Measurements from ENCODE around the gene DNA2. TPM values are rescaled to one million over a fixed set of nuclear protein-coding genes. Genes with fewer than 3 reads are reported as not detected.

The DNA2 gene
- polyA plus RNA-seq, 1 donor (not counting 4 experiments of a cell fraction or from before 2014, with no cell fraction given): 7.6 TPM

DNA sequence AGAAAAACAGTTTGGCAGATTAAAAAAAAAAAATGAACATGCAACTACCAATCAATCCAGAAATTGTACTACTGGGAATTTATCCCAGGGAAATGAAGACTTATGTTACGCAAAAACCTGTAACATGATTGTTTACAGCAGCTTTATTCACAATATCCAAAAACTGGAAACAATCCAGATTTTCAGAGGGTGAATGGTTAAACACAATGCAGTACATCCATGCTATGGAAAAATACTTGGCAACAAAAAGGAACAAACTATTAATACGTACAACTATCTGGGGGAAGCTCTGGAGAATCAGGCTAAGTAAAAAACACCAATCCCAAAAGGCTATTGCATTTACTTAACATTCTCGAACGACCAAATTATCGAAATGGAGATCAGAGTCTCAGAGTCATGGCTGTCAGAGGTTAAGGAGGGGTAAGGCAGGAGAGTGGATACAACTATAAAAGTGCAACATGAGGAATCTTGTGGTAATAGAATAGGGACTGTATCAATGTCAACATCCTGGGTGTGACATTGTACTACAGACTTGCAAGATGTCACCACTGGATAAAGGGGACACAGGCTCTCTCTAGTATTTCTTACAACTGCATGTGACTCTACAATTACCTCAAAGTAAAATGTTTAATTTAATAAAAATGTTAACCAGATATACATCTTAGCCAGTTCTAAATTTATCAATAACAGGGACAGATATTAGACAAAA lies 43.2 kb downstream of the DNA2 start:
- Histone ChIP-seq H3K4me2 (ENCODE audit: control insufficient read depth, extremely low read depth, insufficient read depth, low read depth, low read length) (no peak overlapping the region), H3K36me3 (ENCODE audit: control insufficient read depth in 2 of 2, extremely low read depth in 1 of 2, insufficient read depth in 2 of 2, low read length in 2 of 2) (peaks cover 0 to 7% of the 10 kb centered on the region in 2 experiments), H3K4me1 (ENCODE audit: control insufficient read depth, extremely low read depth, insufficient read depth, low read length) (no peaks in the 10 kb centered on the region), H3K9ac (ENCODE audit: control insufficient read depth, extremely low read depth, insufficient read depth, low read length) (no peak overlapping the region), H3K27me3 (ENCODE audit: control insufficient read depth, extremely low read depth, insufficient read depth, low read length) (no peaks in the 10 kb centered on the region), H3K79me2 (ENCODE audit: control insufficient read depth, insufficient read depth, low read length) (no peaks in the 10 kb centered on the region), H3K4me3 (ENCODE audit: control insufficient read depth in 2 of 3, extremely low read depth in 1 of 3, insufficient read depth in 2 of 3, low read depth in 1 of 3, low read length in 3 of 3) (no peak overlapping the region), H3K27ac (ENCODE audit: control insufficient read depth, insufficient read depth, low read length) (no peak overlapping the region), H2AFZ (ENCODE audit: control insufficient read depth, low read length) (no peak overlapping the region), H3K9me1 (ENCODE audit: control insufficient read depth, extremely low read depth, insufficient read depth, low read length) (no peaks in the 10 kb centered on the region), H4K20me1 (ENCODE audit: control insufficient read depth, extremely low read depth, insufficient read depth, low read length) (no peaks in the 10 kb centered on the region), H3K9me3 (ENCODE audit: control insufficient read depth, low read depth, low read length) (no peaks in the 10 kb centered on the region)
- no peak for TF ChIP-seq EZH2 (IDR thresholded peaks at IDR 0.05; ENCODE audit: low read length)
- TF ChIP-seq, protein P1, sequence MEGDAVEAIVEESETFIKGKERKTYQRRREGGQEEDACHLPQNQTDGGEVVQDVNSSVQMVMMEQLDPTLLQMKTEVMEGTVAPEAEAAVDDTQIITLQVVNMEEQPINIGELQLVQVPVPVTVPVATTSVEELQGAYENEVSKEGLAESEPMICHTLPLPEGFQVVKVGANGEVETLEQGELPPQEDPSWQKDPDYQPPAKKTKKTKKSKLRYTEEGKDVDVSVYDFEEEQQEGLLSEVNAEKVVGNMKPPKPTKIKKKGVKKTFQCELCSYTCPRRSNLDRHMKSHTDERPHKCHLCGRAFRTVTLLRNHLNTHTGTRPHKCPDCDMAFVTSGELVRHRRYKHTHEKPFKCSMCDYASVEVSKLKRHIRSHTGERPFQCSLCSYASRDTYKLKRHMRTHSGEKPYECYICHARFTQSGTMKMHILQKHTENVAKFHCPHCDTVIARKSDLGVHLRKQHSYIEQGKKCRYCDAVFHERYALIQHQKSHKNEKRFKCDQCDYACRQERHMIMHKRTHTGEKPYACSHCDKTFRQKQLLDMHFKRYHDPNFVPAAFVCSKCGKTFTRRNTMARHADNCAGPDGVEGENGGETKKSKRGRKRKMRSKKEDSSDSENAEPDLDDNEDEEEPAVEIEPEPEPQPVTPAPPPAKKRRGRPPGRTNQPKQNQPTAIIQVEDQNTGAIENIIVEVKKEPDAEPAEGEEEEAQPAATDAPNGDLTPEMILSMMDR (optimal IDR thresholded peaks at IDR 0.05 in 1 of 3, IDR thresholded peaks at IDR 0.05 in 1 of 3, conservative IDR thresholded peaks at IDR 0.05 in 1 of 3; ENCODE audit: extremely low read depth in 1 of 3, insufficient read depth in 2 of 3, low read length in 3 of 3): no peak
- no peak for DNase-seq (ENCODE audit: low read depth, low spot score)
- no peak for FAIRE-seq
- dilution Hi-C loops (cut with MboI; ENCODE audit: extremely low pct_ligation_motif_present, low sequenced_read_pairs): no loop called here

DNA sequence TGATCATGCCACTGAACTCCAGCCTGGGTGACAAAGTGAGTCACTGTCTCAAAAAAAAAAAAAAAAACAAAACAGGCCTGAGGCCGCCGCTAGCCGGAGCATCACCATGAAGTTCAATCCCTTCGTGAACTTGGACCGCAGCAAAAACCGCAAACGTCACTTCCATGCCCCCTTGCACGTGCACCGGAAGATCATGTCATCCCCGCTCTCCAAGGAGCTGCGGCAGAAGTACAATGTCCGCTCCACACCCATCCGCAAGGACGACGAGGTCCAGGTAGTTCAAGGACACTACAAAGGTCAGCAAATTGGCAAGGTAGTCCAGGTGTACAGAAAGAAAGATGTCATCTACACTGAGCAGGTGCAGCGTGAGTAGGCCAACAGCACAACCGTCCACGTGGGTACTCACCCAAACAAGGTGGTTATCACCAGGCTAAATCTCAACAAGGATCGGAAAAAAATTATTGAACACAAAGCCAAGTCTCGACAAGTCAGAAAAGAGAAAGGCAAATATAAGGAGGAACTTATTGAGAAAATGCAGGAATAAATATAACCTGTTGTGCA lies 47.2 kb downstream of the DNA2 start:
- no peak for TF ChIP-seq EZH2 (IDR thresholded peaks at IDR 0.05; ENCODE audit: low read length)
- TF ChIP-seq, protein P1 (optimal IDR thresholded peaks at IDR 0.05 in 1 of 3, IDR thresholded peaks at IDR 0.05 in 1 of 3, conservative IDR thresholded peaks at IDR 0.05 in 1 of 3; ENCODE audit: extremely low read depth in 1 of 3, insufficient read depth in 2 of 3, low read length in 3 of 3): no peak
- H3K79me2 ChIP-seq (ENCODE audit: control insufficient read depth, insufficient read depth, low read length): no peaks in the 10 kb centered on the region
- H3K9me3 ChIP-seq (ENCODE audit: control insufficient read depth, low read depth, low read length): no peaks in the 10 kb centered on the region
- no peak overlapping the region for H3K9ac ChIP-seq (ENCODE audit: control insufficient read depth, extremely low read depth, insufficient read depth, low read length)
- no peaks in the 10 kb centered on the region for H3K9me1 ChIP-seq (ENCODE audit: control insufficient read depth, extremely low read depth, insufficient read depth, low read length)
- no peak for FAIRE-seq
- H3K27ac ChIP-seq (ENCODE audit: control insufficient read depth, insufficient read depth, low read length): no peak overlapping the region
- DNase-seq (ENCODE audit: low read depth, low spot score): no peak
- no peak overlapping the region for H3K4me2 ChIP-seq (ENCODE audit: control insufficient read depth, extremely low read depth, insufficient read depth, low read depth, low read length)
- H3K27me3 ChIP-seq (ENCODE audit: control insufficient read depth, extremely low read depth, insufficient read depth, low read length): no peaks in the 10 kb centered on the region
- H3K4me3 ChIP-seq (ENCODE audit: control insufficient read depth in 2 of 3, extremely low read depth in 1 of 3, insufficient read depth in 2 of 3, low read depth in 1 of 3, low read length in 3 of 3): no peak overlapping the region
- H4K20me1 ChIP-seq (ENCODE audit: control insufficient read depth, extremely low read depth, insufficient read depth, low read length): no peaks in the 10 kb centered on the region
- H3K4me1 ChIP-seq (ENCODE audit: control insufficient read depth, extremely low read depth, insufficient read depth, low read length): no peaks in the 10 kb centered on the region
- dilution Hi-C loops (cut with MboI; ENCODE audit: extremely low pct_ligation_motif_present, low sequenced_read_pairs): no loop called here
- H3K36me3 ChIP-seq (ENCODE audit: control insufficient read depth in 2 of 2, extremely low read depth in 1 of 2, insufficient read depth in 2 of 2, low read length in 2 of 2): peaks cover 0 to 7% of the 10 kb centered on the region in 2 experiments
- H2AFZ ChIP-seq (ENCODE audit: control insufficient read depth, low read length): no peak overlapping the region
